Measurements from ENCODE around the gene DRD4. TPM values are rescaled to one million over a fixed set of nuclear protein-coding genes. Genes with fewer than 3 reads are reported as not detected.

The DRD4 gene
- total RNA-seq, 1 donor: 0.27 TPM

DNA sequence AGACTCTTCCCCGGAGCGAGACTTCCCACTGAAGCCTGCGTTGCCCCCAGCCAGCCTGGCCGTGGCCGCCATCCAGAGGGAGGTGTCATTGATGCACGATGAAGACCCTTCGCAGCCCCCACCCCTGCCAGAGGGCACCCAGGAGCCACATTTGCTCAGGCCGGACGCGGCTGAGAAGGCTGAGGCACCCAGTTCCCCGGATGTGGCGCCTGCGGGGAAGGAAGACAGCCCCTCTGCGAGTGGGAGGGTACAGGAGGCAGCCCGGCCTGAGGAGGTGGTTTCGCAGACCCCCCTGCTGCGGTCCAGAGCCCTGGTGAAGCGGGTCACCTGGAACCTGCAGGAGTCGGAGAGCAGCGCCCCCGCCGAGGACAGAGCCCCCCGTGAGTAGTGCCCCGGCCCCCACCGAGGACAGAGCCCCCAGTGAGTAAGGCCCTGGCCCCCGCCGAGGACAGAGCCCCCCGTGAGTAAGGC lies 27.7 kb upstream of the DRD4 start:
- DNase-seq (ENCODE audit: low read depth in 2 of 3, low spot score in 2 of 3): no peak

DNA sequence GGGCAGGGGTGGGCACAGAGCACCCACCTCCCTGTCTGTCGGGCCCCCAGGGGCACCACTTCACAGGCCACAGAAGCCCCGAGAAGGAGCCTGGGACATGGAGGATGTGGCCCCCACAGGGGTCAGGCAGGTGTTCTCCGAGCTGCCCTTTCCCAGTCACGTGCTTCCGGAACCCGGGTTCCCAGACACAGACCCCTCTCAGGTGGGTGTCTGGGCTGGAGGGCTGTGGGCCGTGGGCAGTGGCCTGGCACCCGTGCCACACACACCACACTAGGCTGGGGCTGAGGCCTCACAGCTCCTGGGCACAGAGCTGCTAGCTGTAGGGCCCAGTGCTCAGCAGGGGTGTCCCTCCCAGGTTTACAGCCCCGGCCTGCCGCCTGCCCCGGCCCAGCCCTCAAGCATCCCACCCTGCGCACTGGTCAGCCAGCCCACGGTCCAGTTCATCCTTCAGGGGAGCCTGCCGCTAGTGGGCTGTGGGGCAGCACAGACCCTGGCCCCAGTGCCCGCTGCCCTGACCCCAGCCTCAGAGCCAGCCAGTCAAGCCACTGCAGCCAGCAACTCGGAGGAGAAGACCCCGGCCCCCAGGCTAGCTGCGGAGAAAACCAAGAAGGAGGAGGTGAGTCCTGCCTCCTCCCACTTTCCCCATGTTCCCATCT lies 26.8 kb upstream of the DRD4 start:
- no peak for DNase-seq (ENCODE audit: low read depth in 2 of 3, low spot score in 2 of 3)

GRCh38 chr11:611001-611996 lies 25.8 kb upstream of the DRD4 start:
- no peak for DNase-seq (ENCODE audit: low read depth in 2 of 3, low spot score in 2 of 3)

- DNase-seq (ENCODE audit: low read depth in 2 of 3, low spot score in 2 of 3): peak in 1 of 3 donors; percentile 51
These were observed 24.7 kb upstream of the DRD4 start for GRCh38 chr11:612201-612960.

- DNase-seq (ENCODE audit: low read depth in 2 of 3, low spot score in 2 of 3): no peak
These were observed 24.1 kb upstream of the DRD4 start for GRCh38 chr11:612961-613300.

DNA sequence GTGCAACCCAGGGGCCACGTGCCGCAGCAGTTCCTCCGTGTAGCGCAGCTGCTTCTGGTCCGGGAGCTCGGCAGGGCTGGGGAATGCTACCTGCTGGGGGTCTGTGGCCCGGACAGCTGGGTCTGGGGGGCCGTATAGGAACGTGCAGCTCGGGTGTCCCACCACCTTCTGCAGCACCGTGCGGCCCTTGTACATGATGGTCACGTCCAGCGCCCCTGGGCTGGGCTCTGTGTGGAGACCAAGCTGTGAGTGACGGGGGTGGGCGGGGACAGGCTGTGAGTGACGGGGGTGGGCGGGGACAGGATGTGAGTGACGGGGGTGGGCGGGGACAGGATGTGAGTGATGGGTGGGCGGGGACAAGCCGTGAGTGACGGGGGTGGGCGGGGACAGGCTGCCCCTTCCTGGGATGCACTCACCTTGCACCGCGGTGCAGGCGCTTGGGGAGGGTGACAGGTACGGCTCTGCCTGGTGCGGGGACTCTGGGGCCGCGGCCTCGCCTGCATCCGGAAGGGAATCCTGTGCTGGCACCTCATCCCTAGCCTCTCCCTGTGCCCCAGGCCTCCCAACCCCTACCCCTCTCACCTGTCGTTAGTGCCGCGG lies 23.6 kb upstream of the DRD4 start:
- peak; percentile 44 to 50 (median 45) for DNase-seq (ENCODE audit: low read depth in 2 of 3, low spot score in 2 of 3)

- no peak for DNase-seq (ENCODE audit: low read depth in 2 of 3, low spot score in 2 of 3)
These were observed 22.9 kb upstream of the DRD4 start for GRCh38 chr11:614021-614622.

GRCh38 chr11:614623-615503 lies 22.2 kb upstream of the DRD4 start:
- DNase-seq (ENCODE audit: low read depth in 2 of 3, low spot score in 2 of 3): no peak

GRCh38 chr11:615504-616319 lies 21.4 kb upstream of the DRD4 start, which contains the start of gene IRF7:
Gene IRF7, minus strand, starts transcription at chr11:615950. Its CDS starts 586 bp downstream, at chr11:615364.
- DNase-seq (ENCODE audit: low read depth in 2 of 3, low spot score in 2 of 3): peak; percentile 74 to 98 (median 96)

DNA sequence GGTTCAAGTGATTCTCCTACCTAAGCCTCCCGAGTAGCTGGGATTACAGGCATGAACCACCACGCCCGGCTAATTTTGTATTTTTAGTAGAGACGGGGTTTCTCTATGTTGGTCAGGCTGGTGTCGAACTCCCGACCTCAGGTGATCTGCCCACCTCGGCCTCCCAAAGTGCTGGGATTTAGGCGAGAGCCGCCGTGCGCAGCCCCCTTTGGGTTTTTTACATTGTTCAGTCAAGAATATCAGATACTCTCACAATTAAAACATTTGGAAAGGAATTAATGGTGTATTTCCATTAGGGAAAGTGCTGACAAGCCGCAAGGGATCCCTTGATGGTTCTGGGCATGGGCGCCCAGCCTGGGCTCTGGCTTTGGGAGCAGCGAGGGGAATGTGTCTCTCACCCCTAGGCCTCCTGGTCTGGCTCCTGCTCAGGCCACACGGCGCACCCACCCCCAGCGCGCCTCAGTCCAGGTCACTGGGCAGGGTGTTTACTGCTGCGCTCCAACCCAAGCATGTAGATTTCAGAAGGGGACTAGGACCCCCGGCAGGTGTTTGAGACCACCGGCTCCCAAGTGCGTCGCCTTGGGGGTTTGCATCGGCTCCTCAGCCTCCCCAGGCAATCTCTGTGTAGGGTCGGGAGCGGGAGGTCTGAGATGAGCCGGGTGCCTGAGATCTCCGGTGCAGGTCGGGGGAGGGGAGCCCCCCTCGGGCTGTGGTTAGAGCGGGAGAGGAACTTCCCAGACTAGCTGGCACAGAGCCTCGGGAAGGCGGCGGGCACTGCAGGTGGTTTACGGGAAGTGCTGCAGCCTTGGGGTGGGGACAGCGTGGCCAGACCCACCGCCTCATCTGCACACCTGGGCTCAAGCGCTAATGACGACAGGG lies 20.5 kb upstream of the DRD4 start:
- DNase-seq (ENCODE audit: low read depth in 2 of 3, low spot score in 2 of 3): no peak

DNA sequence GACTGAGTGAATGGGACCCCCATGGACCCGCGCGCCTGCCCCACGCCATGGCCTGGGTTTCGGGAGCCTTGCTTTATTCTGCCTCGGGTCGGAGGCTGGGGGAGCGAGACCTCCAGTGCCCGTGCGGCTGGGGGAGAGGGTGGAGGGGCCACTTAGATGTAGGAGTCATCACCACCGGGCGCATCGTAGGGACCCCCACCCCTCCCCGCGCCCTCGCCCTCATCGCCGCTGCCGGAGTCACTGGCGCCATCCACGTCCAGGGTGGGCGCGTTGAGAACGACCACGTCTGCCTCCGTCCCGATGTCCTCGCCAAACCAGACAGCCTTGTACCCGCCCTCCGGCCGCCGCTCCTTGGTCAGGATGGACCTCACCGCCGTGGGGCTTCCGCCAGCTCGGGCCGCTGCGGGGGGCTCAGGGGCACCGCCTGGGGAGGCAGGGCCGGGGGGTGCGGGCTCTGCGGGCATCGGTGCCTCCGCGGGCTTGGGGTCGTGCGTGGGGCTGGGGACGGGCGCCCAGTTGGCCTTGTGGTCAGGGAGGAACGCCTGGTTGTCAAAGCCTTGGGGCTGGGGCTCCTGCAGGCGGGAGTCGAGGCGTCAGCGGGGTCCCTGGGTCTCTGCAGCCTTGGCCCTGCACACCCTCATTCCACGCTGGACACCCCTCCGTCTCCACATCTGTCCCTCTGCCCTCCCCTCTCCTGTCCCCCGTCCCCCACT lies 19.7 kb upstream of the DRD4 start:
- DNase-seq (ENCODE audit: low read depth in 2 of 3, low spot score in 2 of 3): no peak

DNA sequence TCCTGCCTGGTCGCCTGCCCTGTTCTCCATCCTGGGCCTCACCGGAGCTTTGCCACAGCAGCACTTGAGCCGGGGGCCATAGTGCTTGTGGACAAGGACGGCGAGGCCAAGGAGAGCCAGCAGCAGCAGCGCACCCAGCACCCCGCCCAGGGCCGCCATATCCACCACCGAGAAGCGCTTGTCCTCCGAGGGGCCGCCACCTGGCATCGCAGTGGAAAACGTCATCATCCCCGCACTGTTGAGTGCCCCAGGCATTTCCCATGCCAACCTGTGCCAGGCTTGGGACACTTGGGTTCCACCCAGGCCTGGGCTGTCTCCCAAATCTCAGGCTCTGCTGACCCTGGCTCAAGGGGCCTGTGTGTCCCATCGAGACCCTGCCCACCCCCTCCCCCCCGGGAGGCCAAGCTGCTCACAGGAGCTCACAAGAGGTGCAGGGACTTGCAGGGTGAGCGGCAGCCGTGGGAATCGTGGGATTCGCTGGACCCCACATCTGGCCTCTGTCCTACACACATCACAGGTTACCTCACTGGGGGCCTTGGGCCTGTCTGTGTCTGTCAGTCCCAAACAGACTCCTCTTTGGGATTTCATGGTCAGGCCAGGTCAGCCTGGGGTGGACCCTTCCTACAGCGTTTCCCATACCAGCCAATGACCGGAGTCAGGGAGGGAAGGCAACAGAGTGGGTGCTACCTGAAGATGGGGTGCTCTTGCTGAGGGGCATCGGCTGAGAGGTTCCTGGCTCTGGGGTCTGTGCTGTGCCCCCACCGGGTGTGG lies 19.0 kb upstream of the DRD4 start:
- no peak for DNase-seq (ENCODE audit: low read depth in 2 of 3, low spot score in 2 of 3)

DNA sequence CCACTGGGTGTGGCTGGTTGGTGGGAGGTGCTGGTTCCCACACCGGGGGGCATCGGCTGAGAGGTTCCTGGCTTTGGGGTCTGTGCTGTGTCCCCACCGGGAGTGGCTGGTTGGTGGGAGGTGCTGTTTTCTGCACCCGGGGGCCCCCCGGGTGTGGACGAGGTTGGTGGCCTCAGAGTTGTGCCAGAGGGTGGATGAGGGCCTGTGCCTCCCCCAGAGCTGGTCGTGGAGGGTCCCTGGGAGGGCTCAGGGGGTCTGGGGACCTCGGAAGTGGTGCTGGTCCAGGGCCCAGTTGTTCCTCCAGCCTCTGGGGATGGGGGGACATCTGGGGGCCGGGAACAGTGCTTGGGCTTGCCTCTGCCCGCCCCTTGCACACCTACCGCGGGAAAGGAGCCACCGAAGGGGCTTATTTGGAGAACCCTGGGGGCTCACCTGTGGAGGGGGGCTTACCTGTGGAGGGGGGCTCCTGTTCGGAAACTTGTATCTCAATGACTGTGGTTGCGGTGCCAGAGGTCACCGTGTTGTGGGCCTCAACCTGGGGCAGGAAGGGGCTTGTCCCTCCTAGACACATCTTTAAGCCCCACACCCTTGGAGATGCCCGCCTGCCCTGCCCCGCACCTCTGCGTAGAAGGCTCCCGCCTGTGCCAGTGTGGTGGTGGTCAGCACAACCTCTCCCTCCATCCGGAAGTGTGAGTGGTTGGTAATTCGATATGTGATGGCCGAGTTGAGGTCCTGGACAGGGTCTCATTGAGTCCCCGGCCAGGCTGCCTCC lies 18.0 kb upstream of the DRD4 start:
- no peak for DNase-seq (ENCODE audit: low read depth in 2 of 3, low spot score in 2 of 3)

DNA sequence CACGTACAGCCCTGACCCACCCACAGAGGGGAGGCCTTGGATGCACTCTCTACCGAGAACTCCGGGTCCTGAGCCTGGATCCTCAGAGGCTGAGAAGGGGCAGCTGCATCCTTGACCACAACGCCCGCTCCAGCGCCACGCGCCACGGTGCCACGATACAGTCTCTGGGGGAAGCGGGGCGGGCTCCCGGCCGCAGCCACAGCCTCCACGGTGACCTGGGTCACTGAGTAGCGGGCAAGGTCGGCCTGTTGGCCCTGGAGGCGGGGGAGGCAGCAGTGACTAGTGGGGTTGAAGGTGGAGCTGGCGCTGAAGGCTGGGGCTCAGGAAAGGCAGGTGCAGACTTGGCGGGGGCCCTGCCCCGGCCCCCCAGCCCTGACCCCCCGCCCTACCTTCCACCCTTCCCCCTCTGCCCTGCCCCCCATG lies 17.4 kb upstream of the DRD4 start:
- DNase-seq (ENCODE audit: low read depth in 2 of 3, low spot score in 2 of 3): no peak

DNA sequence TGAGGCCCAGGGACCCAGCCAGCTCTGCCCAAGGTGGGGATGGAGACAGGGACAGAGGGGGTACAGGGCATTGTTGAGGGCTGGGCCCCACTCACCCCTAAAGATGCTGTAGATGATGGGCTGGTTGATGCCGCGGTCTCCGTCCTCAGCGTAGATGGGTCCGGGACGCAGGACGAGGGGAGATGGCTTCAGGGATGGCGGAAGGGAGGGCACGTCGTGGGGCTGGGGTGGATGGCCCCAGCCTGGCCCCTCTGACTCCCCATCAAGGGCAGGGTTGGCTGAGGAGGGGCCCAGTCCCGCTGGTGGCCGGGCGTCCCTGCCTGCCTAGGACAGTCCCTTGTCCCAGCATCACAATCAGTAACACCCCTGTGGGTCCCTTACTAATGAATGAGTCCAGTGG lies 16.9 kb upstream of the DRD4 start:
- DNase-seq (ENCODE audit: low read depth in 2 of 3, low spot score in 2 of 3): no peak
